Glutamatergic neuron (in vitro differentiated cells): ENCODE data around the gene MCTP2. TPM values are rescaled to one million over a fixed set of nuclear protein-coding genes. Genes with fewer than 3 reads are reported as not detected.

Source experiments
- DNase-seq: peaks from one replicate; pipeline ENCODE4 v3.0.0; 2022
- H3K27ac Mint-ChIP-seq: one replicate; pipeline ENCODE4 v1.8.0; 2020; ENCODE audit warnings: mild to moderate bottlenecking, mixed read lengths, inconsistent platforms; ENCODE audit not compliant: unreplicated experiment
- H3K27me3 Mint-ChIP-seq: one replicate; pipeline ENCODE4 v1.8.0; 2020; ENCODE audit warnings: mild to moderate bottlenecking, moderate library complexity, mixed read lengths, inconsistent platforms; ENCODE audit not compliant: unreplicated experiment
- H3K36me3 Mint-ChIP-seq: one replicate; pipeline ENCODE4 v1.8.0; 2020; ENCODE audit warnings: mild to moderate bottlenecking, mixed read lengths, inconsistent platforms; ENCODE audit not compliant: unreplicated experiment
- H3K4me1 Mint-ChIP-seq: one replicate; pipeline ENCODE4 v1.8.0; 2020; ENCODE audit warnings: mild to moderate bottlenecking, low read depth, mixed read lengths, inconsistent platforms; ENCODE audit not compliant: unreplicated experiment
- H3K4me3 Mint-ChIP-seq: one replicate; pipeline ENCODE4 v1.8.0; 2020; ENCODE audit warnings: mild to moderate bottlenecking, mixed read lengths, inconsistent platforms; ENCODE audit not compliant: unreplicated experiment
- H3K9me3 Mint-ChIP-seq: one replicate; pipeline ENCODE4 v1.8.0; 2020; ENCODE audit warnings: mild to moderate bottlenecking, moderate library complexity, mixed read lengths, inconsistent platforms; ENCODE audit not compliant: unreplicated experiment
- CTCF ChIP-seq: fragments of 200-600 bp; sonication (generic); IDR thresholded peaks from one replicate; pipeline ENCODE4 v1.5.0; 2021; ENCODE audit not compliant: partially characterized antibody, unreplicated experiment
- total RNA-seq: library from RNA; stranded (reverse); fragmentation: NEBNext Ultra II Directional; extraction: Animal tissue kit (Norgen Biotek cat#: 25700); gene quantifications from one replicate; pipeline ENCODE4 v1.2.1, GENCODE V29; 2021; ENCODE audit not compliant: unreplicated experiment

The MCTP2 gene
- total RNA-seq, 1 donor from 2014 or later, result 0.44 TPM

- no peak for TF ChIP-seq CTCF
- H3K9me3 Mint-ChIP-seq, result peaks cover 2% of the 10 kb centered on the region
- no peak for DNase-seq
- peaks cover 2% of the 10 kb centered on the region for H3K27me3 Mint-ChIP-seq
- no peak overlapping the region for H3K27ac Mint-ChIP-seq
- H3K36me3 Mint-ChIP-seq, result no peaks in the 10 kb centered on the region
- peaks cover 5% of the 10 kb centered on the region for H3K4me1 Mint-ChIP-seq
- no peak overlapping the region for H3K4me3 Mint-ChIP-seq
These were observed 114.9 kb downstream of the MCTP2 start for GRCh38 chr15:94346282-94346681.

- H3K4me3 Mint-ChIP-seq, result no peak overlapping the region
- no peak for DNase-seq
- H3K9me3 Mint-ChIP-seq, result peaks cover 2% of the 10 kb centered on the region
- H3K36me3 Mint-ChIP-seq, result no peaks in the 10 kb centered on the region
- H3K27me3 Mint-ChIP-seq, result peaks cover 2% of the 10 kb centered on the region
- H3K27ac Mint-ChIP-seq, result no peak overlapping the region
- H3K4me1 Mint-ChIP-seq, result peaks cover 5% of the 10 kb centered on the region
- no peak for TF ChIP-seq CTCF
These were observed 116.7 kb downstream of the MCTP2 start for GRCh38 chr15:94348084-94348483.

GRCh38 chr15:94351031-94351535 lies 119.7 kb downstream of the MCTP2 start:
- Mint-ChIP-seq H3K27me3 (no peaks in the 10 kb centered on the region), H3K4me1 (peaks cover 5% of the 10 kb centered on the region), H3K9me3 (peaks cover 2% of the 10 kb centered on the region), H3K27ac (no peak overlapping the region), H3K4me3 (no peak overlapping the region), H3K36me3 (no peaks in the 10 kb centered on the region)
- no peak for TF ChIP-seq CTCF
- DNase-seq, result no peak

- peaks cover 3% of the 10 kb centered on the region for H3K9me3 Mint-ChIP-seq
- H3K4me1 Mint-ChIP-seq, result no peaks in the 10 kb centered on the region
- no peak for DNase-seq
- TF ChIP-seq CTCF, result no peak
- no peaks in the 10 kb centered on the region for H3K36me3 Mint-ChIP-seq
- no peak overlapping the region for H3K4me3 Mint-ChIP-seq
- no peaks in the 10 kb centered on the region for H3K27me3 Mint-ChIP-seq
- no peak overlapping the region for H3K27ac Mint-ChIP-seq
These were observed 121.5 kb downstream of the MCTP2 start for GRCh38 chr15:94352636-94353487.

- Mint-ChIP-seq H3K27me3 (no peaks in the 10 kb centered on the region), H3K27ac (no peak overlapping the region), H3K4me3 (no peak overlapping the region), H3K9me3 (peaks cover 4% of the 10 kb centered on the region), H3K36me3 (no peaks in the 10 kb centered on the region), H3K4me1 (no peaks in the 10 kb centered on the region)
- TF ChIP-seq CTCF, result no peak
- DNase-seq, result no peak
These were observed 122.1 kb downstream of the MCTP2 start for GRCh38 chr15:94353488-94353820.
